Coronary artery (tissue), 2 donors: ENCODE data around the gene CFAP97D2.
"Not testable (repeated sequence)": the region's sequence is repeated elsewhere in the genome, so short reads cannot be mapped to it uniquely, and the experiment has no call there.

ENCODE experiments used
- DNase-seq: peaks from one replicate; pipeline ENCODE4 v3.0.0-alpha.2; 2017; ENCODE audit warnings: low spot score
- H3K27ac ChIP-seq, 2 donors: fragments of 200-600 bp; sonication (generic); one replicate each; pipeline ENCODE4 v1.5.1; 2016 to 2019
- H3K4me3 ChIP-seq: fragments of 200-600 bp; sonication (generic); 2 replicates; pipeline ENCODE4 v1.5.1; 2016; ENCODE audit warnings: mild to moderate bottlenecking, moderate library complexity
- TF ChIP-seq, protein P1 (sequence below): fragments of 200-600 bp; sonication (generic); IDR thresholded peaks from one replicate; pipeline ENCODE4 v1.5.1; 2019; ENCODE audit warnings: antibody characterized with exemption

The CFAP97D2 gene

DNA sequence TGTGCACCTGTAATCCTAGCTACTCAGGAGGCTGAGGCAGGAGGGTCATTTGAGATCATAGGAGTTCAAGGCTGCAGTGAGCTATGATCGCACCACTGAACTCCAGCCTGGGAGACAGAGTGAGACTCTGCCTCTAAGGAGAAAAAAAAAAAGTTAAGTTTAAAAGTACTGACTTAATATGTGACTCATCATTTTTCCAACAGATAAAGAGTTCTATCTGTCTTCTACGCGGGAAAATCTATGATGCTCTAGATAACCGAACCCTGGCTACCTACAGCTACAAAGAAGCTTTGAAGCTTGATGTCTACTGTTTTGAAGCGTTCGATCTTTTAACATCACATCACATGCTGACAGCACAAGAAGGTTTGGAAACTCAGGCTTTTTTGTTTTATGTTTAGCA, 62.9 kb downstream of the CFAP97D2 start:
- Histone ChIP-seq H3K27ac (no peak overlapping the region), H3K4me3 (no peak overlapping the region)
- no peak for DNase-seq
- TF ChIP-seq, protein P1, sequence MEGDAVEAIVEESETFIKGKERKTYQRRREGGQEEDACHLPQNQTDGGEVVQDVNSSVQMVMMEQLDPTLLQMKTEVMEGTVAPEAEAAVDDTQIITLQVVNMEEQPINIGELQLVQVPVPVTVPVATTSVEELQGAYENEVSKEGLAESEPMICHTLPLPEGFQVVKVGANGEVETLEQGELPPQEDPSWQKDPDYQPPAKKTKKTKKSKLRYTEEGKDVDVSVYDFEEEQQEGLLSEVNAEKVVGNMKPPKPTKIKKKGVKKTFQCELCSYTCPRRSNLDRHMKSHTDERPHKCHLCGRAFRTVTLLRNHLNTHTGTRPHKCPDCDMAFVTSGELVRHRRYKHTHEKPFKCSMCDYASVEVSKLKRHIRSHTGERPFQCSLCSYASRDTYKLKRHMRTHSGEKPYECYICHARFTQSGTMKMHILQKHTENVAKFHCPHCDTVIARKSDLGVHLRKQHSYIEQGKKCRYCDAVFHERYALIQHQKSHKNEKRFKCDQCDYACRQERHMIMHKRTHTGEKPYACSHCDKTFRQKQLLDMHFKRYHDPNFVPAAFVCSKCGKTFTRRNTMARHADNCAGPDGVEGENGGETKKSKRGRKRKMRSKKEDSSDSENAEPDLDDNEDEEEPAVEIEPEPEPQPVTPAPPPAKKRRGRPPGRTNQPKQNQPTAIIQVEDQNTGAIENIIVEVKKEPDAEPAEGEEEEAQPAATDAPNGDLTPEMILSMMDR = no peak

DNA sequence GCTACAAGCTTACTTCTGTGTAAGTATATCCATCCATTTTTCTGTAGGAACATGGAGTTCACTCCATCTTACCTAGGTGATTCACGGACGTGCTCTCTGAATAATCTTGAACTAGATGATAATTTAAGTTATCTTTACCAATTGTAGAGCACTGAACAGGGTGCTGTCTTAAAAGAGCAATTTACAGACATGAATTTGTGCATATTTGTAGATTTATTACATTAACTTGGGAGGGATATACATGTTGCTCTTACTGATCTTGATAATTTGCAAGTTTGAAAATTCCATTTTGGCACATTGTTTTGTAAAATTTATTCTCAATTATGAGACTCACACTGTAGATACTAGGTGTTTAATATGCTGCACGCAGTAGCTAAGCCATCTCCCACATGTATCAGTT, 64.9 kb downstream of the CFAP97D2 start:
- no peak for DNase-seq
- Histone ChIP-seq H3K27ac (no peak overlapping the region), H3K4me3 (no peak overlapping the region)
- TF ChIP-seq, protein P1 = no peak

DNA sequence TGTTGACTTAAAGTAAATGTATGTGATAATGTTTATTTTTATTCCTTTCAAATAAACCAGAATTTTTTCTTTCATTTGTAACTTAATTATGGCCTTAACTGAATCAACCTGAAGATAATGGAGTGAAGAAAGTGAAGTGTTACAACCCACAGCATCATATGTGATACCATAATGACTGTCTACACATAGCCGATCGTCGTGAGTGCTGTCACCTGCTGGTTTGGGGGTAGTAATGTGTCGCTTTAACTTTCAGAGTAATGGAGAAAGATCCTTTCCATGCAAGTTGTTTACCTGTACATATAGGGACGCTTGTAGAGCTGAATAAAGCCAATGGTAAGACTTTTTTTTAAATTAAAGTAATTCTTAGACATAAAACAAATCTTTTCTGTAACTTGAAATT, 65.6 kb downstream of the CFAP97D2 start:
- no peak overlapping the region for H3K4me3 ChIP-seq
- no peak for DNase-seq
- TF ChIP-seq, protein P1 = no peak
- H3K27ac ChIP-seq = no peak overlapping the region

DNA sequence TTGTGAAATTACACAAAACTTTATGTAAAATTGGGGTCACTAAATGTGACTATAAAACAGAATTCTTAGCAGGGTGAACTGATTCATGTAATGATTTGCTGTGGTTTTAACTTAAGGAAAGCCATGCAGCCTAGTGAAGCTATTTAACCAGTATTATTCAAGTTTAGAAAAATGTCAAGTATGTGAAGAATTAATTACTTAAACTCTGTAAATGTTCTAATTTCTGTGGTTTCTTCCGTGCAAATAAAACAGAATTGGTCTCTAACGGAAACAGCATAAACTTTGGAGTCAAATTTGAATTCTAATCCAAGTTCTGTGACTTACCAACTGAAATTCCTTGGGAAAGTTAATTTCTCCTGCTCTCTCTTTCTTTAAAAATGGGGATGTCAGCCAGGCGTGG, 69.0 kb downstream of the CFAP97D2 start:
- TF ChIP-seq, protein P1 = no peak
- no peak for DNase-seq
- no peak overlapping the region for H3K27ac ChIP-seq
- no peak overlapping the region for H3K4me3 ChIP-seq

DNA sequence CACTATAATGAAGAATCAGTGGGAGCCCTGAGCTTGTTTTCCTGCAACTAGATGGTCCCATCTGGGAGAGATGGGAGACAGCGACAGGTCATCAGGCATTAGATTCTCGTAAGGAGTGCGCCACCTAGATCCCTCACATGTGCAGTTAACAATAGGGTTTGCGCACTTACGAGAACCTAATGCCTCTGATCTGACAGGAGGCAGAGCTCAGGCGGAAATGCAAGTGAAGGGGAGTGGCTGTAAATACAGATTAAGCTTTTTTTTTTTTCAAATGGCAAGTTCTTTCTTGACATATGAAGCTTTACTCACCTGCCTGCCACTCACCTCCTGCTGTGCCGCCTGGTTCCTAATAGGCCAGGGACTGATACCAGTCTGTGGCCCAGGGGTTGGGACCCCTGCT, 70.0 kb downstream of the CFAP97D2 start:
- no peak for DNase-seq
- Histone ChIP-seq H3K27ac (no peak overlapping the region), H3K4me3 (no peak overlapping the region)
- TF ChIP-seq, protein P1 = no peak

DNA sequence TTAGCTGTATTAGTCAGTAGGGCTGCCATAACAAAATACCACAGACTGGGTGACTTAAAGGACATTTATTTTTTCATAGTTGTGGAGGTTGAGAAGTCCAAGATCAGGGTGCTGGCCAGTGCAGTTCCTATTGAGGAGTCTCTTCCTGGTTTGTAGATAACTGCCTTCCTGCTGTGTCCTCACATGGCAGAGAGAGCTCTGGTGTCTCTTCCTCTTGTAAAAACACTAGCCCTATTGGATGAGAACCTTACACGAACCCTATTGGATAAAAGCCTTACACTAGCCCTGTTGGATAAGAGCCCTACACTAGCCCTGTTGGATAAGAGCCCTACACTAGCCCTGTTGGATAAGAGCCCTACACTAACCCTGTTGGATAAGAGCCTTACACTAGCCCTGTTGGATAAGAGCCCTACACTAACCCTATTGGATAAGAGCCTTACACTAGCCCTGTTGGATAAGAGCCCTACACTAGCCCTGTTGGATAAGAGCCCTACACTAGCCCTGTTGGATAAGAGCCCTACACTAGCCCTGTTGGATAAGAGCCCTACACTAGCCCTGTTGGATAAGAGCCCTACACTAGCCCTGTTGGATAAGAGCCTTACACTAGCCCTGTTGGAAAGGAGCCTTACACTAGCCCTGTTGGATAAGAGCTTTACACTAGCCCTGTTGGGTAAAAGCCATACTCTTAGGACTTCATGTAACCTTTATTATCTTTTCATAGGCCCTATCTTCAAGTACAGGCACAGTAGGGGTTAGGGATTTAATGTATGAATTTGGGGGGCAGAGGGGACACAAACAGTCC, 72.8 kb downstream of the CFAP97D2 start:
- DNase-seq, H3K4me3 ChIP-seq, H3K27ac ChIP-seq: not testable (repeated sequence)

DNA sequence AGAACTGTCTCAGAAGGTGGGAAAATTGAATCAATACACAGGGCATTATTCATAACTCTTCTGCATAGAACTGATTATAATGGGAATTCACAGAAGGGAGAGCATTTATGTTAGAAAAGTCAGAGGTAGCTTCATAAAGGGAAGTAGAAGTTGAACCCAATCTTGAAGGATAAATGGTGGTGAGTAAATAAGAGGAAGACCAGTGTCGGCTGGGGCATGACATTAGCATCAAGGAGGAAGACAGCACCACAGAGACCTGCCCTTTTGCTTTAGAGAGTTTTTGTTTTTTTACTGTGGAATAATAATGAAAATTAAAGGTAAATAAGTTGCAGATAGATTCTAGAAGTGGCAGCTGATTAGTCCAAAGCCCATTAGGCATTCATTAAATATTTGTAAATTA, 77.5 kb downstream of the CFAP97D2 start:
- no peak overlapping the region for H3K27ac ChIP-seq
- no peak overlapping the region for H3K4me3 ChIP-seq
- TF ChIP-seq, protein P1 = no peak
- no peak for DNase-seq
